DMS 273 (cell line): ENCODE results near the gene IDUA.

Experiments
- DNase-seq: peaks from one replicate; lab custom pipeline; 2025; ENCODE audit not compliant: unreplicated experiment; lab: John Stamatoyannopoulos, UW

The IDUA gene

DNA sequence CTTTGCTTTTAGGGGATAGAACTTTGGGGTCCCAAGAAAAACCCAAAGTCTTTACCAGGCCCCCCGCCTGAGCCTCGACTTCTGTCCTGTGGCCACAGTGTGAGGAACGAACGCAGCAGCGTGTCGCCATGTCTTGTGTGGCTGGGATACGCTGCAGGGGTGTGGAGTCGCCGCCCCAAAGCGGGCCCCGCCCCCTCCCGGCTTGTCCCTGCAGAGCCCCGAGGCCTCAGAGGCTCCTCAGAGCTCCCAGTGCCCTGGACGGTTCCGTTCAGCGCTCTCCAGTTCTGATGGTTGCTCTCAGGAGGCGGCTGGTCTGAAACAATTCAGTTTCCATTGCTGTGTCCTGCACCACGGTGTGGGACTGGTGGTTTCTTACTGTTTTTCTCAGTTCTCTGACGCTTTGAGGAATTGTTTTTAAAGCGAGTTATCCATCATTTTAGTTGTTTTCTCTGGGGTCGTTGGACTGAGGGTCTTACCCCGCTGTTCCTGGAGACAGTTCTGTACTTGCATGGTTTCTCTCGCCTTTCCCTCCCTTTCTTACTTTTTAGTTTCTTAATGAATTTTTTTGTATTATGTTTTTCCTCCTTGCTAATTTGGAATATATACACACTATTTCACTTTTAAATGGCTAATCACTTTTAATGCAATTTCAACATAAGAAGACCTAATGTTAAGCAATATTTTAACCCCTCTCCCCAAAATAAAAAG lies 1.6 kb upstream of the IDUA start:
- DNase-seq: no peak

- no peak for DNase-seq
Measured at GRCh38 chr4:986428-986878, 391 bp upstream of the IDUA start.

GRCh38 chr4:987624-988513 lies 1.0 kb downstream of the IDUA start:
- DNase-seq: no peak

- DNase-seq: peak; percentile 52
Measured at GRCh38 chr4:988726-989721, 2.2 kb downstream of the IDUA start.

- DNase-seq: no peak
Measured at GRCh38 chr4:989722-990471, 3.1 kb downstream of the IDUA start.

DNA sequence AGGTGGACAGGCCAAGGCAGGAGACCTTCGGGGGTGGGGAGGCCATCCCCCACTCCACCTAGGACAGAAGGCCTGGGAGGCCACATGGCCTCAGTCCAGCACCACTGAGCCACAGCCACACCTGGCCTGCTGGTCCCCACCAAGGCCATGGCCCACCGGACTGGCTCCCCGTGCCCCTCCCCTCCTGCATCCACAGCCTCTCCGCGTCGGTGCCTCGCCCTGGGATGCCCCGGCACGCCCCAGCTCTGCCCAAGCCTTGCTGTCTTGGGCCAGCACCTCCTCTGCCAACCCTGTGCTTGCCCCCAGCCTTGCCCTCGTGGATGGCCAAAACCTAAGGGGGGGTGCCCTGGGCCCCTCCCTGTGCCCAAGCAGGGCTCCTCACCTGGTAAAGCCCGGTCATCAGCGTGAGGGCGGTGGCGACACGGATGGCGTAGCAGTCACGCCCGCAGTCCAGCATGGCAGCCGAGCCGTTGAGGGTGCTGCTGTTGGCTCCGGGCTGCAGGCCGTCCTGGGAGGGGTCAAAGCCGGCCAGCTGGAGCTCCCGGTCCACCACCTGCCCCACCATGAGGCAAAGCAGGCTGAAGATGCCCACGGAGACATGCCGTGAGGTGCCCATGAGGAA lies 4.0 kb downstream of the IDUA start:
- no peak for DNase-seq

DNA sequence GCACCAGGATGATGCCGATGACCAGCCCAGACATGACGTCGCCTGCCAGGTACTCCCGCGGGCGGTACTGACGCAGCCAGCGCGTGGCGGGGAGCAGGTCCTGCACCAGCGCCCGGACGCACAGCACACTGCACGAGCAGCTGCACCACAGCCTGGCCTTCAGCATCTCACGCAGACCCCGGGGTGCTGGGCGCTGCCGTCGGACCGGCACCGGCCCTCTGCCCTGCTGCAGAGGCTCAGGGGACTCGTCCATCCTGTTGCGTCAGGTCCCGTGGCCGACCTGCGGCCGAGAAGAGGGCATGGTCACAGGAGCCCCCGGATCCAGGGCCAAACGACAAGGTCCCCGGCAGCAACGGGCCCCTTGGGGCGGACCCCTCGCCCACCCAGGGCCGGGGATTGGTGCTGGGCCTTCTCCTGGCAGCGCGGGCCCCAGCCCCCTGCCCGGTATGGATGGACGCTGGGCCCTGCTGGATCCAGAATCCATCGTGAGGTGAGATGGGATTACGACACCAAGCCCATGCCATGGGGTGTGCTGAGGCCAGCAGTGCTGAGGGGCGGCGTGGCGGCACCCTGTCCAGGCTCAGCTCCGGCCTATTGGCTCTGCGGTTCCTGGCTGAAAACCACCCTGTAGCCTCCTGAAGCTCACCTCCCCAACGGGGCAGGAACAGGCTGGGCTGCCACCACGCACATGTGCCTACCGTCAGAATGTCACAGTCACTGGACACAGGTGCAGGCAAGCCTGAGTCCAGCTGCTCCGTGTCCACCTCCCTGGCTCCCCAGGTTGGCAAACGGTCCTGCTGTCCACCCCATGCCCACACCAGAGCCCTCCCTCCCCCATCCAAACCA lies 4.8 kb downstream of the IDUA start:
- DNase-seq: no peak

GRCh38 chr4:992297-993110 lies 5.7 kb downstream of the IDUA start:
- no peak for DNase-seq

DNA sequence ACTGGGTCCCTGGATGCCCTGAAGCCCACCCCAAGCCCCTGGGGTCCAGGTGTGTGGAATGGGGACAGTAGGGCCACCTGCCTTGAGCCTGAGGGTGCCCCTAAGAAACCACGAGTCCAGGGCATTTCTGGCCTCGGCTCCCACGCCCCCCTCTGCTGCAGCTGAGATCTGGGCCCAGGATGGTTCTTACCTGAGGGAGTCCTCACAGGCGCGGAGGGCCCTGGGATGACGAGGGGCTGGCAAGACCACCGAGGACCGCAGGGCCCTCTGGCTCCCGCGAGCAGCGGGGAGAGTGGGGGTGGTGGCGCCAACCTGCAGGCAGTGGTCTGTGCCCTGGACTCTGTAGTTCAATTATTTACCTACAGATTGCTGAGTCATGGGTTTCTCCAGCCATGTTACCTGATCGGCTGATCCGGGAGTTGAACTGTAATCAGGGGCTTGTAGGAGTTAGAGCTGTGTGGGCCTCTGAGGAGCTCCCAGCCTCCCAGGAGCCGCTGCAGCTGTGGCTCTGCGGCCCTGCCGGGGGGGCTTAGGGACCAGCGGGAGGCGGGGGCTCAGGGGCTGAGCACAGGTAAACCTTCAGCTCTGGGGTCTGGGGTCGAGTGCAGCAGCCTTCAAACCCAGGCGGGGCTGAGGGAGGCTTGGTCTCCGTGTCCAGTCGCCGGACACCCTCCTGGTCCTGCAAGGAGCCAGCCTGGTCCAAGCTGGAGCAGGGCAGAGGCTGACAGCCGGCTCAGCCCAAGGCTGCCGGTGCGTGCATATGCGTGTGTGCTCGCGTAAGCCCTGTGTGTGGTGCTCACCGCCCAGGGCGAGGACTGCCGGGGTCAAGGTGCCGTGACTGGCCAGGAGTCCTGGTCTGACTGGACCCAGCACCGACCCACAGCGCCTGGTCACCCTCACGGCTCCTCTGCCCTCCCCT lies 6.5 kb downstream of the IDUA start, which contains the start of gene SLC26A1:
Gene SLC26A1 (minus strand): TSS at position 294 of the 919 bp plus-strand sequence. CDS start 1,701 bp downstream, outside the sequence.
- DNase-seq: peak; percentile 30

DNA sequence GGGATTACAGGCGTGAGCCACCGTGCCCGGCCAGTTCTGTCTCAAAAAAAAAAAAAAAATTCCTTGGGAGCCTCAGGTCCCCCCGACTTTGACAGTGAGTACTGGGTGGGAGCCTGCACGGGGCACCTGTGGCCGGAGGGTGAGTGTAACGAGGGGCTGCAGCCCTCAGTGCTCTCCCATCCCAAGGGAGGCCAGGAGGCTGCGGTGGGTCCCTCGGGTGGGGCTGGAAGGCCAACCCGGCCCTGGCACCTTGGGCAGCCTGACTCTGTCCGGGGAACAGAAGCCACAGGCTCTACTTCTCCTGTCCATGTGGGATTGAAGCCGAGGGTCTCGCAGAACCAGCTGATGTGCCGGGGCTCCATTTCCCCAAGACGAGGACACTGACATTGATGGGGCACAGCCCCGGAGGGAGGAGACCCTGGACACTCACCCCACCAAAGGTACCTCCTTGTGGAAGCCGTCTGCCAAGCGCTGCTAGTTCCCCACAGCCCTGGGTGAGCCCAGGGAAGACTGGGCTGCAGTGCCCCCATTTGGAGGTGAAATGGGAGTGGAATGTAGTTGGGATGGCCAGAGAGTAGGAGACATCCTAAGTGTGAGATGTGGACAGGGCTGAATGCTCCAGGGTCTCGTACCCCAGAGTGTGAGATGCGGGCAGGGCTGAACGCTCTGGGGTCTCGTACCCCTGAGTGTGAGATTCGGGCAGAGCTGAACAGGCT lies 8.6 kb downstream of the IDUA start:
- peak; percentile 42 for DNase-seq

- DNase-seq: no peak
Measured at GRCh38 chr4:996030-996996, 9.5 kb downstream of the IDUA start.

- no peak for DNase-seq
Measured at GRCh38 chr4:996997-997374, 10.1 kb downstream of the IDUA start.

GRCh38 chr4:997375-998071 lies 10.7 kb downstream of the IDUA start:
- DNase-seq: peak; percentile 41

- no peak for DNase-seq
Measured at GRCh38 chr4:998096-998691, 11.3 kb downstream of the IDUA start.
